Measurements from ENCODE around the gene KIAA1671.
"Not testable (repeated sequence)": the region's sequence is repeated elsewhere in the genome, so short reads cannot be mapped to it uniquely, and the experiment has no call there.

GRCh38 chr22:25238058-25238457, 285.5 kb downstream of the KIAA1671 start:
- TF ChIP-seq CTCF (IDR thresholded peaks at IDR 0.05; ENCODE audit: insufficient read depth, low read length, poor library complexity, severe bottlenecking); EZH2phosphoT487 (conservative IDR thresholded peaks at IDR 0.05; ENCODE audit: low read length): not testable (repeated sequence)

Data from SU-DHL-6 (cell line).